Activated naive CD8-positive, alpha-beta T cell treated with anti-CD3 and anti-CD28 coated beads, Interleukin-2, amount 10 ng/mL, durations not matched to agents 7 days and 5 days (primary cell): ENCODE results near the gene PLD4. TPM values are rescaled to one million over a fixed set of nuclear protein-coding genes. Genes with fewer than 3 reads are reported as not detected.

ENCODE experiments used
- ATAC-seq: fragments of 150-1000 bp; cut with Tn5 transposase; one replicate; pipeline ENCODE4 v1.10.0; 2021; ENCODE audit warnings: low read depth, moderate library complexity
- POLR2A ChIA-PET: fragments of 350-600 bp; sonication (Branson Sonifier 250); formaldehyde crosslinking; loops from one replicate; lab custom pipeline; 2021; ENCODE audit warnings: antibody characterized with exemption; lab: Charles Lee
- DNase-seq: peaks from one replicate; pipeline ENCODE4 v3.0.0; 2021
- H3K27ac Mint-ChIP-seq: one replicate; pipeline ENCODE4 v1.8.0; 2022; ENCODE audit warnings: mild to moderate bottlenecking, mixed read lengths
- H3K27me3 Mint-ChIP-seq: one replicate; pipeline ENCODE4 v1.8.0; 2022; ENCODE audit warnings: mild to moderate bottlenecking, moderate library complexity, mixed read lengths
- H3K36me3 Mint-ChIP-seq: one replicate; pipeline ENCODE4 v1.8.0; 2021; ENCODE audit warnings: mild to moderate bottlenecking, mixed read lengths
- H3K4me1 Mint-ChIP-seq: one replicate; pipeline ENCODE4 v1.8.0; 2021; ENCODE audit warnings: mixed read lengths
- H3K4me3 Mint-ChIP-seq: one replicate; pipeline ENCODE4 v1.8.0; 2022; ENCODE audit warnings: mild to moderate bottlenecking, moderate library complexity, mixed read lengths
- H3K9me3 Mint-ChIP-seq: one replicate; pipeline ENCODE4 v1.8.0; 2021; ENCODE audit warnings: mixed read lengths
- total RNA-seq, 2 experiments: library from RNA; stranded (reverse); gene quantifications; one replicate each; pipeline ENCODE4 v1.2.3, GENCODE V29; 2021

The PLD4 gene
- total RNA-seq, 2 experiments from 2014 or later: 0.06 TPM; not detected in 1

DNA sequence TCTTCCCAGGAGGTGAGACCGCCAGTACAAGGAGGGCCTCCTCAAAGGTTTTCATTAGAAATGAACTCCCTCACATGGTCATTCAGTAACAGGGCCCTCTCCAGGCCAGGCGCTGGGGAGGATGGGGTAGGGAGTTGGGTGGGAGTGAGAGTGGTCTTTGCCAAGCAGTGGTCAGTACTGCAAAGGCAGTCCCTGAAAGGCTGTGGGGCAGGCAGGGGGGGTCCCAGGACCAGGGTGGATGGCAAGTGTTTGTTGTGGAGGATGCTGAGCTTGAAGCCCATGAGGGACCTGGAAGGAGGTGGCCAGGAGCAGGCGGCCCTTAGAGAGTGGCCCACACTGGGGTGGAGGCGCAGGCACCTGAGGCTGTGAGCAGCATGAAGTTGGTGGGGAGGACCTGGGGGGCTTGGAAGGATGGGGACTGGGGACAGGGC is 33.5 kb upstream of the PLD4 start:
- DNase-seq: no peak
- Mint-ChIP-seq H3K4me3 (no peak overlapping the region), H3K27me3 (no peaks in the 10 kb centered on the region), H3K9me3 (no peaks in the 10 kb centered on the region), H3K4me1 (no peaks in the 10 kb centered on the region), H3K36me3 (no peaks in the 10 kb centered on the region), H3K27ac (no peak overlapping the region)
- no peak for ATAC-seq
- POLR2A ChIA-PET: no interaction called here

DNA sequence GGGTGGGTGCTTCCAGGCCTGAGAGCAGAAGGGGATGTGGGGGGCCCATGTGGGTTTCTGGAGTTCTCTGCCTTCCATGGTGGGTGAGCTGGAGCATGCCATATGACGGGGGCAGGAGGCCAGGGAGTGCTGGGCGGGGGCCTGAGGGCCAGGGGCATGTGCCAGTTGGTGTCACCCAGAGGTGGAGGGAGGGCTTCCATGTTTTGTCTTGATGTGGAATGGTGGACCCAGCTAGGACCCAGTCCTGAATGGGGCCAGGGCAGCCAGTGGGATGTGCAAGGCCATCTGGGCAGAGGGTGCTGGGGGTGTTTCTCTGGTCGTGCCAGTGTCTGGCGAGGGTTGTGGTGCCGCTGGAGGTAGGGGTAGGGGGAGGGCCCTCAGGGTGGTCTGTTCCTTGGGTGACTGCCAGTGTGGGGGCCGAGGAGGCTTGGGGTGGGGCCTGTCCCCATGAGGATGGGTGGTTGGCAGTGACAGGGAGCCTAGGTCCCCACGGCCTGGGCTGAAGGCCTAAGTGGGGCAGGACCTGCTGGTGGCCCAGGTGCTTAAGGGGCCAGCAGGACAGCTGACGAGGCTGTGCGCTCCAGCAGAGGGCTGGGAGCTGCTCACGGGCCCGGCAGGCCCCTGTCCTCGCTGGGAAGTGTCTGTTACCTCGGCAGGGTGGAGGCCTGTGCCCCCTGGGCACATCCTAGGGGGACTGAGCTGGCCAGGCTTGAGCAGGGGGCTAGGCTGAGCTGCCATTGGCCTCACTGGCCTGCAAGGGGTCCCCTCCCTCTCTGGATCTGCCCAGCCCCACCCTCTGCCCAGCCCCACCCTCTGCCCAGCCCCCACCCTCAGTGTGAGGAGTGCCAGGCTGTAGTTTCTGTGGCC is 32.8 kb upstream of the PLD4 start:
- Mint-ChIP-seq H3K4me1 (peaks cover 1% of the 10 kb centered on the region), H3K27me3 (no peaks in the 10 kb centered on the region), H3K27ac (no peak overlapping the region), H3K36me3 (no peaks in the 10 kb centered on the region), H3K4me3 (no peak overlapping the region), H3K9me3 (no peaks in the 10 kb centered on the region)
- DNase-seq (no peak), ATAC-seq (no peak)
- POLR2A ChIA-PET: no interaction called here

DNA sequence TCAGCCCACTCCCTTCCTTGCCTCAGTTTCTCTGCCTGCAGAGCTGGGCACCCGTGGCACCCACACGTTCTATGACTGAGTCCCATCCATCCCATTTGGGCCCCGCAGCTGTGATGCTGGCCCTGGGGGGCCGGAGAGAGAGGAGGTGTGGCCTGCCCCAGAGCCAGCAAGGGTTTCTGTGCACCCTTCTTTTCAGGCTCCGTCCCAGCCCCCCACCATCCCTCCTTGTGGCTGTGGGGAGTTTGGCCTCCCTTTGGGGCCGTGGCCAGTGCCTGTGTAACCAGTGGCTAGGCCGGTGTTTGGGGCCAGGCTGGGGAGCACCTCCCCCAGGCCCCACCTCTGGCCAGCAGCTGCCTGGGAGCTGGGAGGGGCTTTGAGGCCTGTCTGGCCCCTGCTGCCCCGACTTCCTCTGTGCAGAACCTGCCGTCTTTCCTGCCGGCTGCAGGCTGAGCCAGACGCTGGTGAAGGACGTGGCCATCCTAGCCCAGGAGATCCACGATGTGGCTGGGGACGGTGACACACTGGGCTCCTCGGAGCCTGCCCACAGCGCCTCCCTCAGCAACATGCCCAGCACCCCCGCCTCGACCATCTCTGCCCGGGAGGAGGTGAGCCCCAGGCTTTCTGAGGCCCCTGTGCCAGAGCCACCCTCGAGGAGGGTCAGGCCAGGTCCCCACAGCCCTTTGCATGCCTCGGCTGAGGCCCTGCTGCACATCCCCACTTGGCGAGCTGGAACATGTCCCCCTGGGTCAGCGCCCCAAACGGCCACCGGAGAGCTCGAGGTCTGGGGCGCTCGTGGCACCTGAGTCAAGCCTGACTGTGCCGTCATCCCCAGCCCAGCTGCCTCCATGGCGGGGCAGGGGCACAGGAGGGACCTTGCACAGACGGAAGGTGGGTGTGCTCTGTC is 31.9 kb upstream of the PLD4 start:
- H3K4me1 Mint-ChIP-seq: peaks cover 1% of the 10 kb centered on the region
- POLR2A ChIA-PET: no interaction called here
- H3K4me3 Mint-ChIP-seq: no peak overlapping the region
- no peak overlapping the region for H3K27ac Mint-ChIP-seq
- DNase-seq: no peak
- H3K36me3 Mint-ChIP-seq: no peaks in the 10 kb centered on the region
- no peak for ATAC-seq
- H3K9me3 Mint-ChIP-seq: no peaks in the 10 kb centered on the region
- H3K27me3 Mint-ChIP-seq: no peaks in the 10 kb centered on the region

- POLR2A ChIA-PET: no interaction called here
- Mint-ChIP-seq H3K4me3 (no peak overlapping the region), H3K27ac (no peak overlapping the region), H3K4me1 (peaks cover 1% of the 10 kb centered on the region), H3K9me3 (no peaks in the 10 kb centered on the region), H3K27me3 (no peaks in the 10 kb centered on the region), H3K36me3 (no peaks in the 10 kb centered on the region)
- ATAC-seq (no peak), DNase-seq (no peak)
Observed at GRCh38 chr14:104893435-104894207, 31.1 kb upstream of the PLD4 start.

GRCh38 chr14:104894331-104895206 is 30.1 kb upstream of the PLD4 start:
- Mint-ChIP-seq H3K27ac (no peak overlapping the region), H3K27me3 (no peaks in the 10 kb centered on the region), H3K36me3 (no peaks in the 10 kb centered on the region), H3K9me3 (no peaks in the 10 kb centered on the region), H3K4me3 (no peak overlapping the region), H3K4me1 (peaks cover 1% of the 10 kb centered on the region)
- DNase-seq (no peak), ATAC-seq (no peak)
- POLR2A ChIA-PET: no interaction called here

DNA sequence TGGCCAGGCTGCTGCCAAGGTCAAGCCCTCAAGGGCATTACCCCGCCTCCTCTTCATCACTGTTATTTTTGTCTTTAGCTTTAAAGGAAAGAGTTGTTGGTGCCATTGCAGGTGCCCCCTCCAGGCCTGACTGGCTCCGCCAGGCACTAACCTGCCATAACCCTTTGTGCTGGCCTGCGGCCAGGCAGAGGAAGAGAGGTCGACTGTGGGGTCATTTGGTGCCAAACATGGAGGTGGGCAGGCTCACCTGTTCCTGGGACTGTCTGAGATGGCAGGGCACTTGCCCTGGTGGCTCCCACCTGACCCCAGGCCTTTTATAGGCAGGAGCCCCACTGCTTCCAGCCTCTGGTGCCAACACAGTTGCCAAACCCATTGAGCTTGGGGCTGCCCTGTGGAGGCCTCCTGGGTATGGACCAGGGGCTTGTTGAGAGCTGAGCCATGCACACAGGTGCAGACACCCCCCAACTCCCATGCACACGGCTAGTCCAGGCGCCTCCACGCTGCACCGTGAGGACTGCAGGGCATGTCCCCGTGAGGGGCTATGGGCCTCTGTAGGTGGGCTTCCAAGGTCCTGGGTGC is 29.4 kb upstream of the PLD4 start:
- H3K36me3 Mint-ChIP-seq: no peaks in the 10 kb centered on the region
- H3K27ac Mint-ChIP-seq: no peak overlapping the region
- peaks cover 2% of the 10 kb centered on the region for H3K27me3 Mint-ChIP-seq
- no peak overlapping the region for H3K4me3 Mint-ChIP-seq
- POLR2A ChIA-PET: no interaction called here
- no peaks in the 10 kb centered on the region for H3K9me3 Mint-ChIP-seq
- DNase-seq (peak; percentile 29), ATAC-seq (no peak)
- peaks cover 1% of the 10 kb centered on the region for H3K4me1 Mint-ChIP-seq

- ATAC-seq: no peak
- DNase-seq: no peak
- Mint-ChIP-seq H3K9me3 (no peaks in the 10 kb centered on the region), H3K4me1 (peaks cover 1% of the 10 kb centered on the region), H3K4me3 (no peak overlapping the region), H3K27ac (no peak overlapping the region), H3K36me3 (no peaks in the 10 kb centered on the region), H3K27me3 (peaks cover 7% of the 10 kb centered on the region)
- POLR2A ChIA-PET: no interaction called here
Observed at GRCh38 chr14:104895786-104896661, 28.7 kb upstream of the PLD4 start.

- no peak overlapping the region for H3K27ac Mint-ChIP-seq
- peaks cover 21% of the 10 kb centered on the region for H3K27me3 Mint-ChIP-seq
- H3K9me3 Mint-ChIP-seq: no peaks in the 10 kb centered on the region
- H3K4me1 Mint-ChIP-seq: peaks cover 1% of the 10 kb centered on the region
- no peaks in the 10 kb centered on the region for H3K36me3 Mint-ChIP-seq
- ATAC-seq: no peak
- DNase-seq: no peak
- POLR2A ChIA-PET: no interaction called here
- no peak overlapping the region for H3K4me3 Mint-ChIP-seq
Observed at GRCh38 chr14:104897330-104898194, 27.1 kb upstream of the PLD4 start.

- POLR2A ChIA-PET: no interaction called here
- DNase-seq: no peak
- no peak overlapping the region for H3K4me3 Mint-ChIP-seq
Observed at GRCh38 chr14:104898195-104898558, 26.5 kb upstream of the PLD4 start.

DNA sequence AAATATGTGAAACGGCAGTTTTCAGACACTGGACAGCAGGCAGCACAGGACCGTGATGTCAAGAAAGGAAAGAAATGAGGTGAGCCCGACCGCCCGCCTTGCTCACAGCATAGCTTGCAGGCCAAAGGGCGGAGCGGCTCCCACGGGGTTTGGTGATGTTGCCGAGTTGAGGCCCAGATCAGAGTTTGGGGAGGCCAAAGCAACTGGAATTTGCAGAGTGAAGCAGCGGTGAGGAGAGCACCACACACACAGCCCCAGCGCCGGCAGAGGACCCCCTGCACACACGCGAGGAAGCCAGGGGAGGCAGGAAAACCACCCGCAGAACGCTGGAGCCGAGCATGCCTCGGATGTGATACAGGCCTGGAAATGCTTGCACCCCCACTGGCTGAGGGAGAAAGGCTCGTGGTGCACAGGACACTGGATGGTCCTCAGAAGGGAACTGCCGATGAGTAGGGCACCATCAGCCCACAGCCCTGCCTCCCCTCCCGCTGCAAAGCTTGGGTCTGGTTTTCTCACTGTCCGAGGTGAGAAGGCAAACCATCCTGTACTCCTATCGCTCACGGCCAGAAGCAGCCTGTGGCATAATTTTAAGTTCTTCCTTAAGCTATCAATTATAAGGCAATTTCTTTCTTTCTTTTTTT is 25.7 kb upstream of the PLD4 start:
- POLR2A ChIA-PET: no interaction called here
- Mint-ChIP-seq H3K36me3 (no peaks in the 10 kb centered on the region), H3K4me3 (no peak overlapping the region), H3K4me1 (peaks cover 1% of the 10 kb centered on the region), H3K27ac (no peak overlapping the region), H3K9me3 (no peaks in the 10 kb centered on the region), H3K27me3 (peaks cover 33% of the 10 kb centered on the region)
- ATAC-seq: no peak
- no peak for DNase-seq

More at GRCh38 chr14:104898195-104898558, 26.5 kb upstream of the PLD4 start:
- Mint-ChIP-seq H3K27ac (no peak overlapping the region), H3K4me1 (peaks cover 1% of the 10 kb centered on the region), H3K27me3 (peaks cover 25% of the 10 kb centered on the region), H3K36me3 (no peaks in the 10 kb centered on the region), H3K9me3 (no peaks in the 10 kb centered on the region)
- no peak for ATAC-seq
